HepG2 (cell line): ENCODE results near the gene CRYBA2.

ENCODE experiments used
- NFKB2 ChIP-seq: sonication (generic); formaldehyde crosslinking; IDR thresholded peaks from 2 replicates; pipeline ENCODE4 v1.4.0; 2020; ENCODE audit warnings: missing genetic modification reagents, borderline replicate concordance
- ZNF670 ChIP-seq: sonication (generic); formaldehyde crosslinking; IDR thresholded peaks from 2 replicates; pipeline ENCODE4 v1.8.0; 2022; ENCODE audit warnings: mild to moderate bottlenecking, missing genetic modification reagents, borderline replicate concordance
- ZSCAN20 ChIP-seq: sonication (generic); formaldehyde crosslinking; IDR thresholded peaks from 2 replicates; pipeline ENCODE4 v1.4.0; 2020; ENCODE audit warnings: missing genetic modification reagents, mild to moderate bottlenecking, borderline replicate concordance
- ZSCAN31 ChIP-seq: sonication (generic); formaldehyde crosslinking; IDR thresholded peaks from 2 replicates; pipeline ENCODE4 v1.5.0; 2020; ENCODE audit warnings: low read depth, mild to moderate bottlenecking, missing genetic modification reagents
- TF ChIP-seq, protein P1 (sequence below): sonication (generic); formaldehyde crosslinking; IDR thresholded peaks from 2 replicates; pipeline ENCODE4 v1.5.0; 2020; ENCODE audit warnings: mild to moderate bottlenecking, missing genetic modification reagents, moderate library complexity
- TF ChIP-seq, protein P2 (sequence below): sonication (generic); formaldehyde crosslinking; IDR thresholded peaks from 2 replicates; pipeline ENCODE4 v1.4.0; 2020; ENCODE audit warnings: low read depth, missing genetic modification reagents

DNA sequence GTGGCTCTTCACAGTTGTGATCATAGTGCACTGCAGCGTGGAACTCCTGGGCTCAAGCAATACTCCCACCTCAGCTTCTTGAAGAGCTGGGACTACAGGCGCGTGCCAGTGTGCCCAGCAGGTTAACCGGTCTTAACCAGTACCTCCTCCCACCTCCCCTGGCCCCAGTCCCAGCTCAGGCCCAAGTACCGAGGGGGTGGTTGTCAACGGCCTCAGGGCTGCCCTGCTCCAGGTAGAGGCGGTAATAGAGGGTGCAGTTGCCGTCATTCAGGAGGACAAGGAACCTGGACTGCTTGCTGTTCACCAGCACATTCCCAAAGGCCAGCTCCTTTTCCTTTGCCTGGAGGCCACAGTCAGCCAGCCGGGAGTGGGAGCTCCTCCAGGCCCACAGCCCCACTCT lies 28.4 kb upstream of the CRYBA2 start:
- TF ChIP-seq ZSCAN20 (CRISPR knock-in tag) (no peak), NFKB2 (no peak), ZNF670 (CRISPR knock-in tag) (no peak), ZSCAN31 (no peak)
- TF ChIP-seq, protein P1, sequence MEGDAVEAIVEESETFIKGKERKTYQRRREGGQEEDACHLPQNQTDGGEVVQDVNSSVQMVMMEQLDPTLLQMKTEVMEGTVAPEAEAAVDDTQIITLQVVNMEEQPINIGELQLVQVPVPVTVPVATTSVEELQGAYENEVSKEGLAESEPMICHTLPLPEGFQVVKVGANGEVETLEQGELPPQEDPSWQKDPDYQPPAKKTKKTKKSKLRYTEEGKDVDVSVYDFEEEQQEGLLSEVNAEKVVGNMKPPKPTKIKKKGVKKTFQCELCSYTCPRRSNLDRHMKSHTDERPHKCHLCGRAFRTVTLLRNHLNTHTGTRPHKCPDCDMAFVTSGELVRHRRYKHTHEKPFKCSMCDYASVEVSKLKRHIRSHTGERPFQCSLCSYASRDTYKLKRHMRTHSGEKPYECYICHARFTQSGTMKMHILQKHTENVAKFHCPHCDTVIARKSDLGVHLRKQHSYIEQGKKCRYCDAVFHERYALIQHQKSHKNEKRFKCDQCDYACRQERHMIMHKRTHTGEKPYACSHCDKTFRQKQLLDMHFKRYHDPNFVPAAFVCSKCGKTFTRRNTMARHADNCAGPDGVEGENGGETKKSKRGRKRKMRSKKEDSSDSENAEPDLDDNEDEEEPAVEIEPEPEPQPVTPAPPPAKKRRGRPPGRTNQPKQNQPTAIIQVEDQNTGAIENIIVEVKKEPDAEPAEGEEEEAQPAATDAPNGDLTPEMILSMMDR: no peak
- TF ChIP-seq, protein P2, sequence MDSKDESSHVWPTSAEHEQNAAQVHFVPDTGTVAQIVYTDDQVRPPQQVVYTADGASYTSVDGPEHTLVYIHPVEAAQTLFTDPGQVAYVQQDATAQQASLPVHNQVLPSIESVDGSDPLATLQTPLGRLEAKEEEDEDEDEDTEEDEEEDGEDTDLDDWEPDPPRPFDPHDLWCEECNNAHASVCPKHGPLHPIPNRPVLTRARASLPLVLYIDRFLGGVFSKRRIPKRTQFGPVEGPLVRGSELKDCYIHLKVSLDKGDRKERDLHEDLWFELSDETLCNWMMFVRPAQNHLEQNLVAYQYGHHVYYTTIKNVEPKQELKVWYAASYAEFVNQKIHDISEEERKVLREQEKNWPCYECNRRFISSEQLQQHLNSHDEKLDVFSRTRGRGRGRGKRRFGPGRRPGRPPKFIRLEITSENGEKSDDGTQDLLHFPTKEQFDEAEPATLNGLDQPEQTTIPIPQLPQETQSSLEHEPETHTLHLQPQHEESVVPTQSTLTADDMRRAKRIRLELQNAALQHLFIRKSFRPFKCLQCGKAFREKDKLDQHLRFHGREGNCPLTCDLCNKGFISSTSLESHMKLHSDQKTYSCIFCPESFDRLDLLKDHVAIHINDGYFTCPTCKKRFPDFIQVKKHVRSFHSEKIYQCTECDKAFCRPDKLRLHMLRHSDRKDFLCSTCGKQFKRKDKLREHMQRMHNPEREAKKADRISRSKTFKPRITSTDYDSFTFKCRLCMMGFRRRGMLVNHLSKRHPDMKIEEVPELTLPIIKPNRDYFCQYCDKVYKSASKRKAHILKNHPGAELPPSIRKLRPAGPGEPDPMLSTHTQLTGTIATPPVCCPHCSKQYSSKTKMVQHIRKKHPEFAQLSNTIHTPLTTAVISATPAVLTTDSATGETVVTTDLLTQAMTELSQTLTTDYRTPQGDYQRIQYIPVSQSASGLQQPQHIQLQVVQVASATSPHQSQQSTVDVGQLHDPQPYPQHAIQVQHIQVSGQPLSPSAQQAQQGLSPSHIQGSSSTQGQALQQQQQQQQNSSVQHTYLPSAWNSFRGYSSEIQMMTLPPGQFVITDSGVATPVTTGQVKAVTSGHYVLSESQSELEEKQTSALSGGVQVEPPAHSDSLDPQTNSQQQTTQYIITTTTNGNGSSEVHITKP (CRISPR knock-in tag): no peak
